MM.1S (cell line): ENCODE data around the gene BICDL1.

ENCODE experiments used
- EZH2 ChIP-seq: fragments of 300-600 bp; sonication (generic); optimal IDR thresholded peaks from 2 replicates; pipeline ENCODE3; 2017; ENCODE audit warnings: low read depth, mild to moderate bottlenecking, antibody characterized with exemption, low read length, mixed read lengths
- EZH2phosphoT487 ChIP-seq: fragments of 300-600 bp; sonication (generic); IDR thresholded peaks from 2 replicates; pipeline ENCODE4 v1.6.1; 2018; ENCODE audit warnings: antibody characterized with exemption, low read length
- TF ChIP-seq, protein P1 (sequence below): fragments of 300-600 bp; sonication (generic); IDR thresholded peaks from 2 replicates; pipeline ENCODE4 v1.5.1; 2016; ENCODE audit warnings: antibody characterized with exemption, low read length, mixed read lengths

DNA sequence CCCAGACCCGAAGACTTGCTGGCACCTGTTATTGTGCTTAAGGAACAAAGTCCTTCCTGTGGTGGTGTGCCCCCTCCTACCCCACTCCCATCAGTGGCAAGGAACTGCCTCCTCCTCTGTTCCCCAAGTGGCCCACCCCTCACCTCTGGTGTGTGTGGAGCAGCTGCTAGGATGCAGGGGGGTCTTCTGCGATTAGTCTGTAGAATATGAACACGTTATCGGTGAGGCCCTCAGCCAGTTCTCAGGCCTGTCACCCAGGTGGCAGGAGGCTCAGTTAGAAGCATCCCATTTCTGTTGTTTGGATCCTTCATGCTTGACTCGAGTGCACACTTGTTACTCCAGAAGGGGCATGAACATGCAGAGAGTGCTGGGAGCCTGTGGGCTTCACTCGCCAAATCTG, 88.2 kb downstream of the BICDL1 start:
- TF ChIP-seq, protein P1, sequence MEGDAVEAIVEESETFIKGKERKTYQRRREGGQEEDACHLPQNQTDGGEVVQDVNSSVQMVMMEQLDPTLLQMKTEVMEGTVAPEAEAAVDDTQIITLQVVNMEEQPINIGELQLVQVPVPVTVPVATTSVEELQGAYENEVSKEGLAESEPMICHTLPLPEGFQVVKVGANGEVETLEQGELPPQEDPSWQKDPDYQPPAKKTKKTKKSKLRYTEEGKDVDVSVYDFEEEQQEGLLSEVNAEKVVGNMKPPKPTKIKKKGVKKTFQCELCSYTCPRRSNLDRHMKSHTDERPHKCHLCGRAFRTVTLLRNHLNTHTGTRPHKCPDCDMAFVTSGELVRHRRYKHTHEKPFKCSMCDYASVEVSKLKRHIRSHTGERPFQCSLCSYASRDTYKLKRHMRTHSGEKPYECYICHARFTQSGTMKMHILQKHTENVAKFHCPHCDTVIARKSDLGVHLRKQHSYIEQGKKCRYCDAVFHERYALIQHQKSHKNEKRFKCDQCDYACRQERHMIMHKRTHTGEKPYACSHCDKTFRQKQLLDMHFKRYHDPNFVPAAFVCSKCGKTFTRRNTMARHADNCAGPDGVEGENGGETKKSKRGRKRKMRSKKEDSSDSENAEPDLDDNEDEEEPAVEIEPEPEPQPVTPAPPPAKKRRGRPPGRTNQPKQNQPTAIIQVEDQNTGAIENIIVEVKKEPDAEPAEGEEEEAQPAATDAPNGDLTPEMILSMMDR: no peak
- no peak for TF ChIP-seq EZH2
- TF ChIP-seq EZH2phosphoT487: no peak
